A549 (cell line): ENCODE measurements around the gene PEX3.

Source experiments
- EP300 ChIP-seq, 2 experiments: fragments of >200 bp; sonication (Bioruptor Twin); formaldehyde crosslinking; IDR thresholded peaks; 2 replicates in 1 of 2; 3 replicates in 1 of 2; pipeline ENCODE4 v1.6.1; 2016 to 2017
- MYC ChIP-seq: IDR thresholded peaks from 2 replicates; pipeline ENCODE4 v1.6.1; 2012; ENCODE audit warnings: mild to moderate bottlenecking, inconsistent platforms, low read length, improper control_type of control experiment, borderline replicate concordance
- POLR2A ChIP-seq: IDR thresholded peaks from 2 replicates; pipeline ENCODE4 v1.6.1; 2012; ENCODE audit warnings: mild to moderate bottlenecking, low read length
- RCOR1 ChIP-seq: fragments of 150-350 bp; IDR thresholded peaks from 2 replicates; pipeline ENCODE4 v1.6.1; 2014; ENCODE audit warnings: antibody characterized with exemption, low read length, low read depth
- ZC3H11A ChIP-seq: fragments of 450-650 bp; IDR thresholded peaks from 2 replicates; pipeline ENCODE4 v1.6.1; 2014; ENCODE audit warnings: antibody characterized with exemption, mild to moderate bottlenecking
- ZFP36 ChIP-seq: fragments of 450-650 bp; IDR thresholded peaks from 2 replicates; pipeline ENCODE4 v1.6.1; 2014; ENCODE audit warnings: borderline replicate concordance; ENCODE audit not compliant: partially characterized antibody
- ZNF302 ChIP-seq: fragments of 250-450 bp; sonication (Bioruptor Pico); IDR thresholded peaks from 2 replicates; pipeline ENCODE4 v1.9.0; 2021; ENCODE audit warnings: inconsistent platforms, mild to moderate bottlenecking, moderate library complexity
- TF ChIP-seq, protein P1 (sequence below): fragments of >200 bp; sonication (Bioruptor Twin); formaldehyde crosslinking; IDR thresholded peaks from 3 replicates; pipeline ENCODE4 v1.5.1; 2016
- TF ChIP-seq, protein P2 (sequence below): fragments of >200 bp; sonication (Bioruptor Twin); formaldehyde crosslinking; IDR thresholded peaks from 3 replicates; pipeline ENCODE4 v1.6.1; 2016
- TF ChIP-seq, protein P3 (sequence below): fragments of 150-350 bp; IDR thresholded peaks from 2 replicates; pipeline ENCODE4 v1.6.1; 2014; ENCODE audit warnings: low read depth, mild to moderate bottlenecking, low read length

DNA sequence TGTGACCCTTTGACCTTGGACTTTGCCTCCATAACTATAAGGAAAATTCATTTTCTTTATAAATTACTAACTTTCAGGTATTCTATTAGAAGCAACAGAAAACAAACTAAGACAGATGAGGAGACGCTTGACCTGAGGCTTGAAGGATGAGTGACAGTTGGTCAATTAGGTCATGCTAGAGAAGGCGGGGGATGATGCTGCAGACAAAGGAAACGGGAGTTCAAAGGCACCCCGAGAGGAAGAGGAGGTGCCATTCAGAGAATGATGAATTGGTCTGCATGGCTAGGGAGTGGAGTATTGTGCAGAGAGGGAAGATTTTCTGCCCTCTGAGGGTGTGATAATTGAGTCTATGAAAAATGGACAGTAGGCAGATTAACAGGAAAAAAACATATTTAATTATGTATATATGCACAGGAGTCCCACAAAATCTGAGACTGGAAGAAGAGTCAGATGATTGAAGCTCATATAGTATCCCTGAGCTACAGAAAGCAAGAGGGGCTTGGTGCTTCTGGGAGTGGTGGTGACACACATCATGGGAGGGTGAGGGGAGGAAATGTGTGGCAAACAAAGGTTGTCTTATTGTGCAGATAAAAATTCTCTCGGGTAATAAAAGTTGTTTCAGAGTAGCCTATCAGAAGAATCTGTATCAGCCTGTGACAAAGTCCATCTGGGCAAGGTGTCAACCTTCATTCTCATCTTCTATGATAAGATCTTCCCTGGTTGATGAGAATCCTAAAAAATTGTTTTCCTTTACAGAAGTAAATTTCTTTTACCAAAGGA, 81.3 kb downstream of the PEX3 start:
- TF ChIP-seq, protein P1, sequence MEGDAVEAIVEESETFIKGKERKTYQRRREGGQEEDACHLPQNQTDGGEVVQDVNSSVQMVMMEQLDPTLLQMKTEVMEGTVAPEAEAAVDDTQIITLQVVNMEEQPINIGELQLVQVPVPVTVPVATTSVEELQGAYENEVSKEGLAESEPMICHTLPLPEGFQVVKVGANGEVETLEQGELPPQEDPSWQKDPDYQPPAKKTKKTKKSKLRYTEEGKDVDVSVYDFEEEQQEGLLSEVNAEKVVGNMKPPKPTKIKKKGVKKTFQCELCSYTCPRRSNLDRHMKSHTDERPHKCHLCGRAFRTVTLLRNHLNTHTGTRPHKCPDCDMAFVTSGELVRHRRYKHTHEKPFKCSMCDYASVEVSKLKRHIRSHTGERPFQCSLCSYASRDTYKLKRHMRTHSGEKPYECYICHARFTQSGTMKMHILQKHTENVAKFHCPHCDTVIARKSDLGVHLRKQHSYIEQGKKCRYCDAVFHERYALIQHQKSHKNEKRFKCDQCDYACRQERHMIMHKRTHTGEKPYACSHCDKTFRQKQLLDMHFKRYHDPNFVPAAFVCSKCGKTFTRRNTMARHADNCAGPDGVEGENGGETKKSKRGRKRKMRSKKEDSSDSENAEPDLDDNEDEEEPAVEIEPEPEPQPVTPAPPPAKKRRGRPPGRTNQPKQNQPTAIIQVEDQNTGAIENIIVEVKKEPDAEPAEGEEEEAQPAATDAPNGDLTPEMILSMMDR: no peak
- TF ChIP-seq EP300 (IDR thresholded peaks at IDR 0.05): no peak
- no peak for TF ChIP-seq ZNF302 (CRISPR knock-in tag)
- TF ChIP-seq POLR2A: no peak
- TF ChIP-seq, protein P2, sequence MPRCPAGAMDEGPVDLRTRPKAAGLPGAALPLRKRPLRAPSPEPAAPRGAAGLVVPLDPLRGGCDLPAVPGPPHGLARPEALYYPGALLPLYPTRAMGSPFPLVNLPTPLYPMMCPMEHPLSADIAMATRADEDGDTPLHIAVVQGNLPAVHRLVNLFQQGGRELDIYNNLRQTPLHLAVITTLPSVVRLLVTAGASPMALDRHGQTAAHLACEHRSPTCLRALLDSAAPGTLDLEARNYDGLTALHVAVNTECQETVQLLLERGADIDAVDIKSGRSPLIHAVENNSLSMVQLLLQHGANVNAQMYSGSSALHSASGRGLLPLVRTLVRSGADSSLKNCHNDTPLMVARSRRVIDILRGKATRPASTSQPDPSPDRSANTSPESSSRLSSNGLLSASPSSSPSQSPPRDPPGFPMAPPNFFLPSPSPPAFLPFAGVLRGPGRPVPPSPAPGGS: no peak
- TF ChIP-seq ZC3H11A: no peak
- TF ChIP-seq, protein P3, sequence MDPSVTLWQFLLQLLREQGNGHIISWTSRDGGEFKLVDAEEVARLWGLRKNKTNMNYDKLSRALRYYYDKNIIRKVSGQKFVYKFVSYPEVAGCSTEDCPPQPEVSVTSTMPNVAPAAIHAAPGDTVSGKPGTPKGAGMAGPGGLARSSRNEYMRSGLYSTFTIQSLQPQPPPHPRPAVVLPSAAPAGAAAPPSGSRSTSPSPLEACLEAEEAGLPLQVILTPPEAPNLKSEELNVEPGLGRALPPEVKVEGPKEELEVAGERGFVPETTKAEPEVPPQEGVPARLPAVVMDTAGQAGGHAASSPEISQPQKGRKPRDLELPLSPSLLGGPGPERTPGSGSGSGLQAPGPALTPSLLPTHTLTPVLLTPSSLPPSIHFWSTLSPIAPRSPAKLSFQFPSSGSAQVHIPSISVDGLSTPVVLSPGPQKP: no peak
- no peak for TF ChIP-seq RCOR1
- TF ChIP-seq MYC: no peak
- no peak for TF ChIP-seq ZFP36
